ENCODE measurements around the gene LCAT. TPM values are rescaled to one million over a fixed set of nuclear protein-coding genes. Genes with fewer than 3 reads are reported as not detected.

Gene LCAT
- total and polyA plus RNA-seq, 8 donors: 10.1 to 20.7 (median 17.6) TPM

GRCh38 chr16:67957622-67958021, 13.7 kb upstream of the LCAT start:
- Histone ChIP-seq H3K4me3 (no peak overlapping the region), H3K36me3 (peaks cover 48 to 98% (median 90%) of the 10 kb centered on the region in 4 donors), H3K27me3 (no peaks in the 10 kb centered on the region), H3K4me1 (peaks cover 26 to 50% (median 38%) of the 10 kb centered on the region in 4 donors), H3K27ac (peak overlapping the region in 2 of 5 donors; percentile 72 to 80), H3K9me3 (no peaks in the 10 kb centered on the region)
- TF ChIP-seq POLR2A (IDR thresholded peaks at IDR 0.05) (no peak), CTCF (IDR thresholded peaks at IDR 0.05) (no peak), EP300 (IDR thresholded peaks at IDR 0.05) (no peak), POLR2AphosphoS5 (IDR thresholded peaks at IDR 0.05) (no peak)
- WGBS, 5 donors: 89 to 97% (median 95%) methylated on average over 5 to 9 of the region's 9 CpGs
- no peak for DNase-seq
- intact Hi-C loops (cut with DNase I; ENCODE audit: low total_unique reads): no loop called here

- intact Hi-C loops (cut with DNase I; ENCODE audit: low total_unique reads): no loop called here
- Histone ChIP-seq H3K4me1 (peaks cover 4 to 33% (median 23%) of the 10 kb centered on the region in 4 donors), H3K36me3 (peaks cover 49 to 98% (median 89%) of the 10 kb centered on the region in 4 donors), H3K4me3 (no peak overlapping the region), H3K9me3 (no peaks in the 10 kb centered on the region), H3K27me3 (no peaks in the 10 kb centered on the region), H3K27ac (peak overlapping the region in 2 of 5 donors; percentile 26 to 48)
- 80 to 88% (median 85%) methylated on average over 10 of the region's 10 CpGs for WGBS, 5 donors
- TF ChIP-seq CTCF (IDR thresholded peaks at IDR 0.05) (no peak), POLR2AphosphoS5 (IDR thresholded peaks at IDR 0.05) (no peak), POLR2A (IDR thresholded peaks at IDR 0.05) (no peak), EP300 (IDR thresholded peaks at IDR 0.05) (no peak)
- no peak for DNase-seq
These were observed 10.7 kb upstream of the LCAT start for GRCh38 chr16:67954421-67955196.

- peaks cover 57 to 98% (median 89%) of the 10 kb centered on the region in 4 donors for H3K36me3 ChIP-seq
- 77 to 85% (median 82%) methylated on average over 8 of the region's 8 CpGs for WGBS, 5 donors
- TF ChIP-seq EP300 (IDR thresholded peaks at IDR 0.05) (no peak), POLR2A (IDR thresholded peaks at IDR 0.05) (no peak), POLR2AphosphoS5 (IDR thresholded peaks at IDR 0.05) (no peak), CTCF (IDR thresholded peaks at IDR 0.05) (no peak)
- H3K4me3 ChIP-seq: no peak overlapping the region
- no peaks in the 10 kb centered on the region for H3K9me3 ChIP-seq
- H3K27ac ChIP-seq: peak overlapping the region in 2 of 5 donors; percentile 26 to 48
- H3K27me3 ChIP-seq: no peaks in the 10 kb centered on the region
- intact Hi-C loops (cut with DNase I; ENCODE audit: low total_unique reads): no loop called here
- peaks cover 0 to 25% (median 17%) of the 10 kb centered on the region in 4 donors for H3K4me1 ChIP-seq
- DNase-seq: no peak
These were observed 9.9 kb upstream of the LCAT start for GRCh38 chr16:67953641-67954375.

GRCh38 chr16:67951485-67951884, 7.6 kb upstream of the LCAT start:
- Histone ChIP-seq H3K4me3 (no peak overlapping the region), H3K36me3 (peaks cover 67 to 100% (median 95%) of the 10 kb centered on the region in 4 donors), H3K4me1 (peaks cover 0 to 23% (median 13%) of the 10 kb centered on the region in 4 donors), H3K27me3 (no peaks in the 10 kb centered on the region), H3K9me3 (no peaks in the 10 kb centered on the region), H3K27ac (peak overlapping the region in 3 of 5 donors; percentile 20 to 37 (median 36))
- WGBS, 5 donors: 61 to 76% (median 73%) methylated on average over 8 to 12 of the region's 12 CpGs
- TF ChIP-seq POLR2A (IDR thresholded peaks at IDR 0.05) (no peak), EP300 (IDR thresholded peaks at IDR 0.05) (no peak), CTCF (IDR thresholded peaks at IDR 0.05) (no peak), POLR2AphosphoS5 (IDR thresholded peaks at IDR 0.05) (no peak)
- intact Hi-C loops (cut with DNase I; ENCODE audit: low total_unique reads): no loop called here
- peak in 1 of 2 donors; percentile 65 for DNase-seq

All from stomach (tissue), 9 donors.